NCI-H2227 (cell line): ENCODE measurements around the gene GBGT1.

Experiments
- DNase-seq: peaks from one replicate; lab custom pipeline; 2025; ENCODE audit not compliant: unreplicated experiment; lab: John Stamatoyannopoulos, UW

GBGT1 gene

GRCh38 chr9:133166392-133166791, 2.7 kb upstream of the GBGT1 start:
- no peak for DNase-seq

DNA sequence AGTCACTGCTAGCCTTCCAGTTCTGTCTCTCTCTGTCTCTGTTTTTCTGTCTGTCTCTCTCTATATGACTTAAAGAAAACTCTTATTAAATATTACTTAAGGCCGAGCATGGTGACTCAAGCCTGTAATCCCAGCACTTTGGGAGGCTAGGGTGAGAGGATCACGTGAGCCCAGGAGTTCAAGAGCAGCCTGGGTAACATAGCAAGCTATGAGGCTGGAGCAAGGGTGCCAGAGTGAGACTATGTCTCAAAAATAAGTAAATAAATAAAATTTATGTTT, 1.7 kb upstream of the GBGT1 start:
- no peak for DNase-seq

GRCh38 chr9:133164191-133164590, 477 bp upstream of the GBGT1 start:
- DNase-seq: no peak

DNA sequence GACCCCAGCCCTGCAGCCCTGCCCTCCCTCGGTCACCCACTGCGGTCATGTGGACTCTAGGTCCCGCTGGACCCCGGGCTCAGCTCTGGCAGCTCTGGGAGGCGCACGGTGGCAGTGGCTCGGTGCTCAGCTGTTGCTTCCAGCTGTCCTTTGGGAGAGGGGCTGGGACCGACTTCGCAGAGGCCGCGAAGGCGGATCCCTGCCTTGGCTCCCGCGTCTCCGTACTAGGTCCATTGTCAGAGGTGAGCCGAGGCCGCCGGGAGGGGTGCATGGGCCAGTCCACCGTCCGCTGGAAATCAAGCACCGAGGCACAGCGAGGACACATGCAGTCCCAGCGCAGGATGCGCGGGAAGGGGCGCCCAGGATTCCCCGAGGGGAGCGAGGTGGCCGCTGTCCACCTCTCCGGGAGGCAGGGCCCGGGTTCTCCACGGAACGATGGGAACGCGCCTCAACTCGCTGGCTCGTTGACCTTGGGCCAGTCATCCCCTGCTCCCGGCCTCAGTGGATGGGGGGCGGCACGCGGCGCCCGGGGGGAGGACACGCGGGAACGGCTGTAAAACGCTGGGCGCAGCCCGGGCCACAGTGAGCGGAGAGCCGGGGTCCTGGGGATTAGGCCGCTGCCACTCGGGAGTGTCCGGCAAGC, 732 bp downstream of the GBGT1 start:
- no peak for DNase-seq

- DNase-seq: no peak
Measured at GRCh38 chr9:133161547-133161950, 2.2 kb downstream of the GBGT1 start.

DNA sequence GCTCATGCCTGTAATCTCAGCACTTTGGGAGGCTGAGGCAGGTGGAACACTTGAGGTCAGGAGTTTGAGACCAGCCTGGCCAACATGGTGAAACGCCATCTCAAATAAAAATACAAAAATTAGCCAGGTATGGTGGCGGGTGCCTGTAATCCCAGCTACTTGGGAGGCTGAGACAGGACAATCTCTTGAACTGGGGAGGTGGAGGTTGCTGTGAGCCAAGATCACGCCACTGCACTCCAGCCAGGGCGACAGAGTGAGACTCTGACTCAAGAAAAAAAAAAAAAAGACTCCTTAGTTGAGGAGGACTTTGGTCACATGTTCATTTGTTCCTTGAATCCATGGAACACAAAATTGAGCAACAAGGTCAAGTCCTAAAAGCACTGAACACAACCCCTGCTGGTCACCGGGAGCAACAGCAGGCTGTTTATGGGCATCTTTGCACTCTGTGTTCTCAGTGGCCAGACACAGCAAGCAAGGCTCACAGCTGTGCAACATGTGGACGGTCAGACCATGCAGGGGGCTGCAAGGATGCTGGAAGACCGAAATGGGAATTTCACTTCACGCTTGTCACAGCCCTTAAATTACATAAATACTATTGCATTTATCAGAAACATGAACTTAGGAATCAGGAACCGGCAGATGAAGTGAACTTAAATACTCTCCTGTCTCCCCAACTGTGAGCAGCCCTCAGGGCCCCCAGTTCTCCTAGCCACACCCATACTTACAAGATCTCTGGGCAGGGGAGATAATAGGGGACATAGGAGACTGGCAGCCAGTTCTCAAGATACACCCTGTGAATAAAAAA, 2.8 kb downstream of the GBGT1 start:
- DNase-seq: peak; percentile 43

DNA sequence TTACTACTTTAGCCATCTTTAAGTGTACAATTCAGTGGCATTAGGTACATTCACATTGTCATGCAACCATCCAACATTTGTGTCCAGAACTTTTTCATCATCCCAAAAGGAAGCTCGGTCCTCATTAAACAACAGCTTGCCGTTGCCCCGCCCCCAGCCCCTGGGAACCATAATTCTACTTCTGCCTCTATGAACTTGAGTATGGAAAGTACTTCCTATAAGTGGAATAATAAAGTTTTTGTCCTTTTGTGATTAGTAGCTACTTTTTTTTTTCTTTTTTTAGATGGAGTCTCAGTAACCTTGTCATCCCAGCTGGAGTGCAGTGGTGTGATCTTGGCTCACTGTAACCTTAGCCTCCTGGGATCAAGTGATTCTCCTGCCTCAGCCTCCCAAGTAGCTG, 5.0 kb downstream of the GBGT1 start:
- DNase-seq: no peak

DNA sequence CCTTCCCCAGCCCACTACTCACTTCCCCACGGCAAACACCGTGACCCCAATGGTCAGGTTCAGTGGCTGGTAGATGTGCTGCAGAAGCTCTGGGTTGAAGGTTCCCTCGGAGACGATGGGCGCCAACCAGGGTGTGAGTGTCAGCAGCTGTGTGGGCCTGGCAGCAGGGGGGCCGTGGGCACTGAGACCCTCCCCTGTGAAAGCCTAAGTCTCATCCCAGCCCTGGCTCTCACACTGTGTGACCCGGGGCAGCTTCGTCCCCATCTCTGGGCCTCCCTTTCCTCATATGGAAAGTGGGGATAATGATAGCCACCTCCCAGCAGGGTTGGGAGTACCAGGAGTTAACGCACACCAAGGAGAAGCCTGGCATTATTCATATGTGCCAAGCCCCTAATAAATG, 8.6 kb downstream of the GBGT1 start:
- DNase-seq: no peak

GRCh38 chr9:133154097-133154989, 9.4 kb downstream of the GBGT1 start:
- no peak for DNase-seq

- peak; percentile 42 for DNase-seq
Measured at GRCh38 chr9:133153227-133154096, 10.3 kb downstream of the GBGT1 start.

GRCh38 chr9:133151601-133152525, 11.9 kb downstream of the GBGT1 start:
- DNase-seq: no peak

DNA sequence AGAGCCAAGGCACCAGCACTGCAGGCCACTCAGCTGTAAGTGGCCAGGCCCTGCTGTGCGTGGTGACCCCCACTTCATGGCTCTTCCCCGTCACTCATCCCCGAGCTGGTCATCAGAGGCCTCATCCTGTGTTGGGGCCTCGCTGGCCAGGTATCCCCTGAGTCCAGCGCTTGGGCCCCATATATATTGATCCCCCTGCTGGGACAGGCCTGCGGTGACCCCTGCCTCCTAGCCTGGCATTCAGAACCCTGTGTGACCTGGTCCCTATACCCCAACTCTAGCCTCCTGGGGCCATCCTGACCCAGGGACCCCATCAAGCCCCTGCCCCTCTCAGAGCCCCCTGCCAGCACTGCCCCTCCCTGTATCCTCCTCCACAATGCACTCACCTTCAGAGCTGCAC, 12.7 kb downstream of the GBGT1 start:
- no peak for DNase-seq

DNA sequence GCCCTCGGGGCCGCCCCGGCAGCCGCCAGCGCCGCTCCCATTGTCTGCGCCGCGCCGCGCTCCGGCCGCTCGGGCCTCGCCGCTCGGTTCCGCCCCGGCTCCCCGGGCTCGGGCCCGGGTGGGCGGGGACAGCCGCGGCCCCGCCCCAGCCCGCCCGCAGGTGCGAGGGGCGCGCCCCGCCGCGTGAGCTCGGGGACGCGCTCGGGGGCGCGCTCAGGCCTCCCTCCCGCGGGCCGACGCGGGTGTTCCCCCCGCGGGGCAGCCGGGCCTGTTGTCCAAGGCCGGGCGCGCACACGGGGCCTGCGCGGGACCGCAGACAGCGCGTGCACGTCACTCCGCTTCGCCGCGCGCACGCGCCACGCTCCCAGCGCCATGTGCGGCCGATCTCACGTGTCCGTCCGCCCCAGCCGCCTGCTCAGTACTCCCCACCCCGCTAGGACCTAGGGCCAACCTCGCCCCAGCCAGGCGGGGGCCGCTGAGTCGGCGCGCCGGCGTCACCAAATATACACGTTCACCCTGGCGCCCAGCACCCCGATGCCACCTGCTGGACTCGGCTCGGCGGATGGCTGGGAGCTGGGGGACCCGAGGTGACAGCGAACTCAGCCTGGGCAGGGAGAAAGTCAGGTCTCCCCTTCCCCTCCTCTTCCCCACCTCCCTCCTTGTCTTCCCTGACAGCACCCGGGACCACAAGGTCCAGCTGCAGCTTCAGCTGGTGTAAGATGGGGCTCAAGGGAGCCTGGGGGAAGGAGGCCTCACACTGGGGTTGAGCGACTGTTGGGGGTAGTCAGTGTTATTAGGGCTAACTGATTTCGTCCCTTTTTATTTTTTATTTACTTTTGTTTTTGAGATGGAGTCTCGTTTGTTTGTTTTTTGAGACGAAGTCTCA, 14.3 kb downstream of the GBGT1 start:
- DNase-seq: peak; percentile 94

GRCh38 chr9:133148199-133149129, 15.2 kb downstream of the GBGT1 start:
- peak; percentile 58 for DNase-seq

DNA sequence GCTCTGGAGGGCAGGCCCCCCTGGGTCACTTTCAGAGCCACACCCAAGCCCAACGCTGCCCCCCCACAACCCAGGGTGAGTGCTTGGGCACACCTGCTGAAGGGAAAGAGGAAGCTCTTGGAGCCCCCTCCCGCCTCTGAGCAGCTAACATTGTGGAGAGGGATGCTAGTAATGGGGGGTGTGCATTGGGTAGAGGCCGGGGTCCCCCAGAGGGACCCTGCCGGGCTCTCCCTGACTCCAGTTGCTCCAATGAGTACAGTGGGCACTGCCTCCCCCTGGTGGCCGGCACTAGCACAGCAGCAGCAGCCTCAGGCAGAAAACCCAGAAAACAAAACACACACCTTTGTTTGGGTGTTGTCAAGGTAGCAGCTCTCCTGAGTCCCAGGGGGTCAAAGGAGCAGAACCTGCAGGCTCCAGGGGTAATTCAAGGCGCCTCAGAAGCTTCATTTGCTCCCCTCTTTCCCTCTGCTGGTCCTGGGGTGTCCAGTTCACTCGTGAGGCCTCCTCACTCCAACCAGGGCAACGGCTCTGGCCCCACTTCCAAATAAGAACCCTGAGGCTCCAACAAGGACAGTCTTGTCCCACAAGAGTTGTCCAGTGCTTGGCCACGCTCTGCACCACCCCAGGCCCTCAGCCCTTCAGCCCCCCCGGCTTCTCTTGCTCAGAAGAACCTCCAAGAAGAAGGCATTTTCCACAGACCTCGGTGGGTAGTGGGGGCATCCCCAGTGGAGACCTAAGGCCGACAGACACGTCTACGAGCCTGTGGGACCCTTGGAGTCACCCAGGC, 16.1 kb downstream of the GBGT1 start:
- peak; percentile 75 for DNase-seq

DNA sequence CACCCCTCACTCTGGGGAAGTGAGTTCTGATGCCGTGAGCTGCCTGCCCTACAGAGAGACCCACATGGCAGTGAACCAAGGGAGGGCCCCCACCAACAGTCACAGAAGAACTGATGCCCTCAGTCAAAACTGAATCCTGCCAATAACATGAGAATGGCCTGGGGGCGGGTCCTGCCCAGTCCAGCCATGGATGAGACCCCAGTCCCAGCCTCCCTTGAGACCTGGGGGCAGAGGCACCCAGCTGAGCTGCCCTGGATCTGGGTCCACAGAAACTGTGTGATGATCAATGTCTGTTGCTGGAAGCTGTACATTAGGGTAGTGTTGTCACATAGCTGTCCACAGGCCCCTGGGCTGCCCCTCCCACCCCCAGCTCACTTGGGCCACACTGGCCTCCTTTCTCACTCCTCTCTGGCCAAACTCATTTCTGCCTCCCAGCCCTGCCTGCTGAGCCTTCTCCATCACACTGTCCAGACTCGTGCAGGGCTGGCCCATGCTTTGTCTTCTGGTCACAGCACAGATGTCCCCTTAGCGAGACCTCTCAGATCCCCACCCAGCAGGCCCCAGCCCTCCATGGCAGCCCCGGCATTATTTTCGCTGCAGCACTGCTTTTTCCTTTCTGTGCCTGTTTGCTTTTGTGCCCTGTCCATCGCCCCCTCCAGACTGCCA, 16.8 kb downstream of the GBGT1 start:
- DNase-seq: no peak
